Islet precursor cell (in vitro differentiated cells): ENCODE data around the gene PRSS22.

ENCODE experiments used
- DNase-seq: peaks from one replicate; pipeline ENCODE4 v3.0.0-alpha.2; 2018

PRSS22 gene

DNA sequence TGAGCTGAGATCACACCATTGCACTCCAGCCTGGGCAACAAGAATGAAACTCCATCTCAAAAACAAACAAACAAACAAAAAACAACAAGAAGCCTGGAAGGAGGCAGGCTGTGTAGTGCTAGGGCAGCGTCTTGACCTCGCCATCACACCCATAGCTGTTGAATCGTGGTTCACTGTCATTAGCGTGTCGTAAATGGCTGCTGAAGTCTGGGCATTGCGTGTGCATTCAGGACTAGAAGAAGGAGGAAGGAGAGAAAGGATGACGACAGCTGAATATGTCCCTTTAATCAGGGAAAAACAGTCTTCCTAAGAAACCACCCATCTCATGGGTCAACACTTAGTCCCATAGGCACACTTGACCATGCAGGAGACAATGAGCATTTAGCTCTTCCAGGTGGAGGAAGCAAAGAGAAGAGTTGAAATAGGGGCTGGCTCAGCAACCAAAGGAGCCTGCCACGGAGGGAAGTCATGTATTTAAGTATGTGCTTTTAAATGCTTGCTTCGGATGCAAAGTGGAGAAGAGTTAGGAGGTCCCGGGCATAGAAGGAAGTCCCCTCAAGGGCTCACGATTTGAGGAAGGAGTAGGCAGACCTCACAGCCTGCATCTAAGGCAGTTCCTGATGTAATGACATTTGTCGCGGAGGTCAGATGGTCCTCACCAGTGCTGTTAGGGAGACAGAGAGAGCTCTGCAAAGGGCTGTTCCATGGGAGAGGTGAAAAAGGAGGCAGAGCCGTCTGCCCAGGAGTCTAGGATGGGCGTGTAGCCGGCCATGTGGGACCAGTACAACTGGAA is 8.8 kb downstream of the PRSS22 start:
- peak; percentile 50 for DNase-seq

DNA sequence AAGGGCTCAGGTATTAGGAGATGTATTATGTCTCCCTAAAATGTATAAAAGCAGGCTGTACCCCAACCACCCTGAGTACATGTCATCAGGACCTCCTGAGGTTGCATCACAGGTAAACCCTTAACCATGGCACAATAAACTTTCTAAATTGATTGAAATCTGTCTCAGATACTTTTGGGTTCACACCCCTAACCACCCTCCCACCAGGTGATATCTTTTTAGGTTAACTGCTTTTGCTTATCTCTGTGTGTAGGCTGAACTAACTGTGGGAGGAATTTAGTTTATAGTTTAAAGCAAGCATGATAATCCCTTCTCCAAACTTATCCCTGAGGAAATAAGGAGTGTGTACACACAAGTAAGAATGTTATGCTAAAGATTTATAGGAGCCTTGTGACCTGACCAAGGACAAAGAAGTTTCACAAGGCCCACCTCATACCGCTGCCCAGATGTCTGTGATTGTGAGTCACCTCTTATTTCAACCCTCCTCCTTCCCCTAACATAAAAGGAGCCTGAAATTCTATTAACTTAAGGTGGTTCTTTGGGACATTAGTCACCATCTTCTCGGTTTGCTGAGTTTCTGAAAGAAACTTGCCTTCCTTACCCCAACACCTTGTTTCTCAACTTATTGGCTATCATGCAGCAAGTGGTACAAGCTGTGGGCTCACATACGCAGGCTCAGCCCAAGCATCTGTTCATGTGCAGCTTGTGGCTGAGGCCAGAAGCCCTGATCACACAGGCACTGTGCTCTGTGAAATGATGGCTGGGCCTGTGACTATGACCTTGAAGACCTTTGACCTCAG is 11.3 kb downstream of the PRSS22 start:
- DNase-seq: peak; percentile 37

DNA sequence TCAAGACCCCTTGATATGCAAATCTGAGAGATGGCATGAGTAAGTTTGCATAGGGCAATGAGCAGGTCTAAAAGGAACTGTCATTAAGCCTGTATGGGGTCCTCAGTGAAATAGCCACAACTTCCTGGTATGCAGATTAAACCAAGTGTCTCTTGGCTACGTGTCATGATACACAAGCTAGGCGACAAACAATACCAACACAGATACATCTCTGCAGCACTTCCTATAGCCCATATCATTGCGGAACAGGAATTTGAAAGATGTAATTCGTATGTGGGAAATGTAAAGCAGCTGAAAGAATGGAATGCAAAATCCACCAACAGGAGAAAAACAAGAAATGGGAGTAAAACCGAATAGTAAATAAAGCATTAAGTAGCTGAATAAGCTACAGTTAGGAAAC is 12.9 kb downstream of the PRSS22 start:
- DNase-seq: no peak

DNA sequence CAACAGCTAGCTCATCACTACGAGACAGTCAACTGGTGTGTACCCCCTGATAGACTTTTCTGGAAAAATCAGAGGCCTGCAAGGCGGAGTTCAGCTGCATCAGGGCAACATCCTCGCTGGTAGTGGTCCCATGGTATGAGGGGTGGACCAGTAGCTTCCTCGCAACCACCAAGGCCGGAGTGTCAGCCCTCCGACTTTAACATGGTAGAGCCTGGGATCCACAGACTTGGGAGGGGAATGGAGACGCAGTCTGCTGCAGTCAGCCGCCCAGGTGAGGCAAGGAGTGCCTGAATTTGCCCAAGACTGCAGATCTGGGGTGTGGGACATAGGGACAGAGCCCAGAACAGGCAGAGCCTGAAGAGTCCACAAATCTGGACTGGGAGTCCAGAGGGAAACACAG is 14.4 kb downstream of the PRSS22 start:
- no peak for DNase-seq

DNA sequence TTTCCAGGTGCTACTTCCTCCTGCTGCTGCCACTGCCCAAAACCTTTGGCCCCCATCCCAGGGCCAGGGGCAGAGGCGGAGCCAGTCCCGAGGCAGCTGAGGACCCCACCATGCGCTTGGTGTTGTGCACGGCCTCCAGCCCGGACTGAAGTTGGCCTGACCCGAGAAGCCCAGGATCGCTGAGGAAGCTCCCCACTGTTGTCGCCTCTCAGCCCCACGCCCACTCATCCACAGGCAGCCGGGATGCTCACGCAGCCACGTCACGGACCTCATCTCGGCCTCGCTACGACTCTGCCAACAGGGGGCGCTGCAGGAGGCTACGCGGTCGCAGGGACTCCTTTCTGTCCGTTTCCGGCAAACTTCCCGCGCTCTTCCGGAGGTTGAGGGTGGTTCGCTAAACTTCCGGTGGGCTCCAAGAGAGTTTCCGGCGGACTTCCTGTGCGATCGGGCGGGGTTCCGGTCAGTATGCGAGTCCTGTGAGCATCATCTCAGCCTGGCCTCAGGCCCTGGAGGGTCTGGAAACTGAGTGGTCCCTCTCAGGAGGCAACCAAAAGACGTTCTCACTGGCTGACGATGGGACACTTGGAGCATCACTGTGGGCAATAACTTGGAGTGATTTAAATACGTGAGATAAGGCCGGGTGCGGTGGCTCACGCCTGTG is 15.5 kb downstream of the PRSS22 start:
- DNase-seq: peak; percentile 58

DNA sequence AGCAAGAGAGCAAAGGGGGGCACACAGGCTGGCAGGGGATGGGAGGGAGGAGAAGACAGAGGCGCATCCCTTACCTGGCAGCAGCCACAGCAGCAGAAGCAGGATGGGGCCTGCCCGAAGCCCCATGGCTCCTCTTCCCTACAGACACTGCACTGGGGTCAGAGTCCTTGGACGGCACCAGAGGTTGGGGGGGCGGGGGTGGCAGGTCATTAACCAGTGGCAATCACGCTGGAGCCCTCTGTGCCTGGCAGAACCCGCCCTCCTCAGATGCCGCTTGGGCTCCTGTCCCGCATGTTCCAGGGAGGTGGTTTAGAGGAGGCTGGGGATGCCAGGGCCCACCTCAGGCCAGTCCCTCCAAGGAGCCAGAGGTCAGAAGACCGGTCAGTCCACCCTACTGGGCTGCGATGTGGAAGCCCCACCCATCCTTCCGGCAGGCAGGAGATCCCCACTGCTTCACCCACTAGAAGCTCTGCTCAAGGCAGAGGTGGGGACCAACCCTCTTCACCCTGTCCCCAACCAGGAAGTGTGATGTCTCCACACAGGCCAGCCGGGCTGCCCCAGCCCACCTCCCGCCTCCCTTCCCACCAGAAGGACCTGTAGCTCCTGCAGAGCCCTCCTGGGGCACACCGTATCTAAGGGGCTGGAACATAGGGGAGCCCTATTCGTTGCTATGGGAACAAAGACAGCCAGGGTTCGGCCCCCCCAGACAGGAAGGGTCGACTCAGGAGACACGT is 16.2 kb downstream of the PRSS22 start:
- DNase-seq: peak; percentile 45

DNA sequence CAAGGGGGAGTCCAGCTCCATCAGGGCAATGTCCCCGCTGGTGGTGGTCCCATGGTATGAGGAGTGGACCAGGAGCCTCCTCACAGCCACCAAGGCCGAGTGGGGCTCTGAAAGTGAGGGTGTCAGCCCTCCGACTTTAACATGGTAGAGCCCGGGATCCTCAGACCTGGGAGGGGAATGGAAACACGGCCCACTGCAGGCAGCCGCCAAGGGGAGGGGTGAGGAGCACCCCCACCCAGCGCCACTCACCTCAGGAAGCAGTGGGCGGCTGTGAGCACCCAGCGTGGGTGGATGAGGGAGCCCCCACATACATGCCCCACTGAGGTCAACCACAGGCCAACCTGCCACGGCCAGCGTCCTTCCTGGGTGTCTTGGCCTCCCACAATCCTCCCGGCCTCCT is 17.1 kb downstream of the PRSS22 start:
- DNase-seq: peak; percentile 33

DNA sequence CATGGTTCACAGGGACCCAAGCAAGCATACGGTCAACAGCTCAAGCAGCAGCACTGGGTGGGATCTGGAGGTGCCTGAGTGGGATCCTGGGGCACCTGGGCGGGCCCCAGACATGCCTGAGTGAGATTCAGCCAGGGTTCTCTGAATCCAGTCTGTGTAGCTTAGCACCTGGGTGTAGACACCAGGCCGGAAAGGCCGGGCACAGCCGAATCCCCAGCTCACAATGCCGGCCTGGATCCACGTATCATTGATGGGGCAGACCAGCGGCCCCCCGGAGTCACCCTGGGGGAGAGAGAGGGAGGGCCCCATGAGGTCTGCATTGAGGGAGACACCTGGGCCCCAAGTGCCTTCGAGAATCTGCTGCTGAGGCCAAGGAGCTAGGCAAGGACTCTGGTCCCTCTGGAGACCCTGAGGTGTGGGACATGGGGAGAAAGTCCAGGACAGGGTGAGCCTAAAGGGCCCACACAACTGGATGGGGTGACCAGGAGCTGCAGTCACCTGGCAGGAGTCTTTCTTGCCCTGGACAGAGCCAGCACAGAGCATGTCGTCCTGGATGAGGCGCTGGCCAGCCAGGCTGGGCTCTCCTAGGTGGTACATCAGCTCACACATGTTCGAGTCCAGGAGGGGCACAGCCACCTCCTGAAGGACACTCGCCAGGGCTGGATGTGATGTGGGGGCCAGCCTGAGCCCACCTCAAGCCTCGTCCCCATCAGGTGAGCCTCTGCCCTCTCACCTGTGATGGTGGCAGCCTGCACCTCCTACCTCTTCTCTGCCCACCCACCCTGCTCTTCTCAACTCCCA is 18.1 kb downstream of the PRSS22 start:
- DNase-seq: peak; percentile 24

DNA sequence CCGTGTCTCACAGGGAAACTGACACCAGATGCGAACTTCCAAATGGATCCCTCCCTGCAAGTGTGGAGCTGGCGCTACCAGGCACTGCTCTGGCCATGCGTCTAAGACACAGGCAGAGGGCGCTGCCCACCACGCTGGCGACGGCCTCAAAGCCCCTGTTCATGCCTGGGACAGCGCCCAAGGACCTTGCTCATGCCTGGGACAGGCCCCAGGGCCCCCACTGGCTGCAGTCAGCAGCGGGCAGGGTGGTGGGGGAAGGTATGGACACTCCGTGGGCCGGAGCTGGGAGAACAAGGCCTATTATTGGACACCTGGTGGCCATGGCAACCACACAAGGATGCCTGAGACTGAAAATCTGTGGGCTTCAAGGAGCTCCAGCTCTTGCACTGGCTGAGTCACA is 19.0 kb downstream of the PRSS22 start:
- peak; percentile 93 for DNase-seq

DNA sequence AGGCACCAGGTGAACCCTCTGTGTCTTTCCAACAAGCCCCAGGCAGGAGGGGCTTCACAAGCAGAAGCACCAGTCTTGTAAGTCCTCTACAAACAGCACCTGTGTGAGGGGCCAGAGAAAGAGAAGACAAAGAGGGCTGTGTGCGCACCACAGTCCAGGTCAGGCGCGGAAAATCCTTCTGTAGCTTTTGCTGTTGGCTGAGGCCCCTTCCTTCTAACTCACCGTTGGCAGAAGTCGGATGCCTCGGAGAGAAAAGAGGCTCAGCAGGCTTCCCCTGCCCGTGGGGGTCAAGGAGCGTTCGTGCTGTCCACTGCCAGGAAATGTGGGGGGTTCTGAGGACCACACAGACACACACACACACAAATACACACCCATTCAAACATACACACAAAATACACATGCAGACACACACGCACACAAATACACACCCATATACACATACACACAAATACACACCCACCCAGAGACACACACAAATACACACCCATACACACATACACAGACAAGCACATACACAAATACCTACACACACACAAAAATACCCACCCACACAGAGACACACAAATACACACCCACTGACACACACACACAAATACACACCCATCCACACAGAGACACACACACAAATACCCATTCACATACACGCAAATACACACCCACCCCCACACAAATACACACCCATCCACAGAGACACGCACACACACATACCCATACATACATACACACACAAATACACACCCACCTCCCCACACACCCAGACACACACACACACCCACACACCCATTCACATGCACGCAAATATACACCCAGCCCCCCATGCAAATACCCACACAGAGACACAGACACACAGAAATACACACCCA is 21.1 kb downstream of the PRSS22 start:
- DNase-seq: no peak

DNA sequence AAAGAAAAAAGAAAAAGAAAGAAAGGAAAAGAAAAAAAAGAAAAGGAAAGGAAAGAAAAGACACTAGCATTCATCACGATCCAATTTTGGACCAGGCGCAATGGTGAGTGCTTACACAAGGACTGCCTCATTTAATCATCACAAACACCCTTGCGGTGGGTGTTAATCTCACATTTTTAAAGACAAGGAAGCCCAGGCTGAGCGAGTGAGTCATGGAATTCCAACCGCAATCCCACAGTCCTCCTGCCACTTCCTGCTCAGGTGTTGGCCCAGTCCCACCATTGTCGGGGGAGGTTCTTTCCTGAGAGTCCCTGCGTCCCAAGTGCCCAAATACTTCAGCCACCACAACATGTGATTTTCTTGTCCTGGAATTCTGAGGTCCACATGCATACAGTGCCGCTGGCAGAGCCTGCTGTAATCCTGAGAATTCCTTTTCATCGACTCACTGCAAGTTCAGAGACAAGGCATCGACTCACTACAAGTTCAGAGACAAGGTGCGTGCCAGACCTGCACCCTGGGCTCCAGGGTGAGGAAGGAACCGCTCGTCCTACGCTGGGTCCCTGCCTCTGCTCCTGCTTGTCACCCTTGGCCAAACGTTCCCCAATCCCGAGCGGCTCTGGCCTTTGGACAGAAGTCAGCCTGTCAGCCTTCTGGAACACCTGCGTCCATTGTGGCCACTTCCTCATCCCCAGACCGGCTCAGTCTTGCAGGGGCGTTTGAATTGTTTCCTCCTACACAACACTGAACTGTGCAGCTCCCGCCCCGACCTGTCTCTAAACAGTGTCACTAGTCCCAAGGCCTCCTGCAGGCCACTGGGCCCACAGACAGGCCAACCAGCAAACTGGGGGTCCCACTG is 22.1 kb downstream of the PRSS22 start:
- peak; percentile 99 for DNase-seq

DNA sequence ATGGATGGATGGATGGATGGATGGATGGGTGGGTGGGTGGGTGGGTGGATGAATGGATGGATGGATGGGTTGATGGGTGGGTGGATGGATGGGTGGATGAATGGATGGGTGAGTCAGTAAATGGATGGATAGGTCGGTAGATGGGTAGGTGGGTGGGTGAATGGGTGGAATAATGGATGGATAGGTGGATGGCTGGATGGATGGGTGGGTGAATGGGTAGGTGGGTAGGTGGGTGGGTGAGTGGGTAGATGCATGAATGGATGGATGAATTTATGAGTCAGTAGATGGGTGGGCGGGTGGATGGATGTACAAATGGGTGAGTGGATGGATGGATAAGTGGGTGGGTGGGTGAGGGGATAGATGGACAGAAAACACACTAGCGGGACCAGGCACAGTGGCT is 23.0 kb downstream of the PRSS22 start:
- DNase-seq: no peak

DNA sequence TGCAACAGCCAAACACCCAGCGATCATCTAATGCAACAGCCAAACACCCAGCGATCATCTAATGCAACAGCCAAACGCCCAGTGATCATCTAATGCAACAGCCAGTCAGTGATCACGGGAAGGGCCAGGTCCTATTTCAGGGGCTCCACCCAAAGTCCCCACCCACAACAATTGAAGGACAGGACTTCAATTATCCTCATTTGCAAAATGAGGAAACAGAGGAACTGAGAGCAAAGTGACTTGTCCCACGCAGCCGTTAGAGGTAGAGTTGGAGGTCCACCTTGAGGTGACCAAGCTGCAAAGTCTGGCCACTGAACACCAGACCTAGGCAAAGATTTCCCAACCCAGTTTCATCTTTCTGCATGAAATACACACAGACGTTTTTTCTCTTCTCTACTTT is 24.2 kb downstream of the PRSS22 start:
- no peak for DNase-seq

DNA sequence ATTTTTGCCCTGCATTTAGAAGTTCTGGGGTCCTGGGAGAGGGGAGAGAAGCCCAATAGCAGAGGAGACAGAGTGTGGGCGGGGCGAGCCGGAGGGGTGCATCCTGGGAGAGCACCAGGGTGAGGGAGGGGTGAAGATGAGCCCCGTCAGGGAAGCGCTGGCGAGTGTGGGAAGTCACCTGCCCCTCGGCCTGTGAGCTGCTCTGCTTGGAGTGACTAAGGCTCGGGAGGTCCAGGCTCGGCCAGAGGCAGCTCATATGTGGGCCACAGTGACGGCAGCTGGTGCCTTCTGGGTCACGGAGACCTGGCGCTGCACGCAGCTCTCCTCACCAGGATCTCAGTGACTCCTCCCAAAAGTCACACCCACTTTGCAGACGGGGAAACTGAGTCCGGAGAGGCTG is 26.8 kb downstream of the PRSS22 start:
- no peak for DNase-seq

DNA sequence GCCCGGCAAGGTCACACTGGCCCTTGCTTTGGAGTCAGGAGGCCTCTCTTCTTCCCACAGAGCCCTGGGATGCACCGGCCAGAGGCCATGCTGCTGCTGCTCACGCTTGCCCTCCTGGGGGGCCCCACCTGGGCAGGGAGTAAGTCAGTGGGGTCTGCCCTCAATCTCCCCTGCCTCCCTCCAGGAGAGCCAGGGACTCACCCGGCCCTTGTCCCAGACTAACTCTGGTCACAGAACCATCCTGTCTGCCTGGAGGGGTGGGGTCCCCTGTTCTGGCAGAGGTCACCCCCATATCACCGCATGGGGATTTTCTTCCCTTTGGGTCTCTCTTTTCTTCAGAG is 27.6 kb downstream of the PRSS22 start:
- no peak for DNase-seq

DNA sequence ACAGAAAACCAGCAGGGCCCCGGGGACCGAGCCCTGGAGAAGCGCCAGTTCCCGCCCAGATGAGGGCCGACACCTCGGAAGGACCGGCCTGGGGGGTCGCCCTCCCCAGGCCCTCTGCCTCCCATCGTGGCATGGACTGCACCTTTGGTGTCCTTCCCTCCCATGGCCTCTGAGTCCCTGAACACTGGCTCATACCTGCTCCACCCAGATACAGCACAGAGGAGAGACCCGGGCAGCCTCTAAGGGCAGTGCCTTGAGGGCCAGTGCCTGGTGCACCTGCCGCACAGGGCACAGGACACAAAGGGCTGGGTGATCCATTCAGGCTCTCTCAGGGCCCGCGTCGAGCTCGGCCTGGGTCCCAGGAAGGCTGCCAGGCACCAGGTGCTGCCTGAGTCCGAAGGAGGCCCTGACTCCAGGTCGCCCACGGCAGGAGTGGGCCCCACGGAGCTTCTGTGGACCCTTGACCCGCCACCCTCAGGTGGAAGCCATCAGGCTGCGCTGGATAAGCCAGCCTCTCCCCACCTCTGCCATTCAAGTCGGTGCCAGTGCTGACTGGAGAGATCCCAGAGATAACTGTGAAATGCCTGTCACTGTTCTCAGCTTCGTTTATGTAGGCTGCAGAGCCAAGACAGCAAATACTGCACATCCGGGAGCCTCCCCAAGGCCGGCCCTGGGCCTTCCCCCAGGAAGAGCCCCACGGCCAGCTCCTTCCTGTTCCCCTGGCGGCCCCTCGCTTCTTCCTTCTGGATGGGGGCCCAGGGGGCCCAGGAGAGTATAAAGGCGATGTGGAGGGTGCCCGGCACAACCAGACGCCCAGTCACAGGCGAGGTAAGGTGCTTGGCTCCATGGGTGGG is 28.2 kb downstream of the PRSS22 start, which contains the start of gene ZG16B:
Gene ZG16B (plus strand): TSS at position 803 of the 854 bp plus-strand sequence. CDS start 139 bp downstream, outside the sequence.
- no peak for DNase-seq

DNA sequence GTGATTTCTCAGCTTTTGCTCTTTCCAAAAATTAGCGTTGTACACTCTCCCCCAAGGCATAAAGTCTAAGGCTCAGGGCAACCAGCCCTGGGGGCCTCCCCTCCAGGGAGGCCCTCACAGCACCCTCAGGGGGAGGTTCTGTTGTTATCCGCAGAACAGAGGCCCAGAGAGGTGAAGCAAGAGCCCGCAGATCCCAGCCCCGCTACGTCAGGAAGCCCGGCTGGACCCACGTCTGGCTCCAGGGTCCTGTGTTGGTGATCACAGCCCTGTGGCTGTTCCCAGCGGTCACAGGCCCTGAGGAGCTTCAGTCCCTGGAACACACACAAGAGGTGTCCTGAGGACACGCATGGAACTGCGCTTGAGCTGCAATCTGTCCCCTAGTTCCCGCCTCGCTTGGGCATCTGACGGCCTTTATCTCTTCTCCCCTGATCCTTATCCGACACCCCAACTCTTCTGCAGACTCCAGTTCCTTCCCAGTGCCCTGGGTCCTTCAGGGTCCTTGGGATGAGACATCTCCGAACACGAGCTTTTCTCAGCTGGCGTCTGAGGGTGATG is 29.0 kb downstream of the PRSS22 start:
- no peak for DNase-seq

DNA sequence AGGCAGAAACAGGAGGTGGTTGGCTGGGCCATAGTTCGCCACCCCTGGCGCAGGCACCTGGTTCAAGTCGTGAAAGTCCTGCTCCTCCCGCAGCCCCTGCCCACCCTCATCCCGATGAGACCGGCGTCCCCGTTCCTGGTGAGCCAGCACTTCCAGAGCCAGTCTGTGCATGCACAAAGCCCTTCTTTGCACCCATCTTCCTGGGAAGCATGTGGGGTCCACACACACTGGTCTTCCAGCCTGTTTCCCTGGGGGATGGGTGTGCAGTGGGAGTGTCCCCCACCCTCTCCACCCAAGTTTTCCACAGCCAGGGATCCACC is 29.5 kb downstream of the PRSS22 start:
- no peak for DNase-seq
